ENCODE results near the gene PICK1. TPM values are rescaled to one million over a fixed set of nuclear protein-coding genes. Genes with fewer than 3 reads are reported as not detected.

Gene PICK1
- total and polyA plus RNA-seq, 2 of the 13 experiments (the other 11 are each of a cell fraction or from before 2014, with no cell fraction given) = 19.3 to 25.3 TPM

DNA sequence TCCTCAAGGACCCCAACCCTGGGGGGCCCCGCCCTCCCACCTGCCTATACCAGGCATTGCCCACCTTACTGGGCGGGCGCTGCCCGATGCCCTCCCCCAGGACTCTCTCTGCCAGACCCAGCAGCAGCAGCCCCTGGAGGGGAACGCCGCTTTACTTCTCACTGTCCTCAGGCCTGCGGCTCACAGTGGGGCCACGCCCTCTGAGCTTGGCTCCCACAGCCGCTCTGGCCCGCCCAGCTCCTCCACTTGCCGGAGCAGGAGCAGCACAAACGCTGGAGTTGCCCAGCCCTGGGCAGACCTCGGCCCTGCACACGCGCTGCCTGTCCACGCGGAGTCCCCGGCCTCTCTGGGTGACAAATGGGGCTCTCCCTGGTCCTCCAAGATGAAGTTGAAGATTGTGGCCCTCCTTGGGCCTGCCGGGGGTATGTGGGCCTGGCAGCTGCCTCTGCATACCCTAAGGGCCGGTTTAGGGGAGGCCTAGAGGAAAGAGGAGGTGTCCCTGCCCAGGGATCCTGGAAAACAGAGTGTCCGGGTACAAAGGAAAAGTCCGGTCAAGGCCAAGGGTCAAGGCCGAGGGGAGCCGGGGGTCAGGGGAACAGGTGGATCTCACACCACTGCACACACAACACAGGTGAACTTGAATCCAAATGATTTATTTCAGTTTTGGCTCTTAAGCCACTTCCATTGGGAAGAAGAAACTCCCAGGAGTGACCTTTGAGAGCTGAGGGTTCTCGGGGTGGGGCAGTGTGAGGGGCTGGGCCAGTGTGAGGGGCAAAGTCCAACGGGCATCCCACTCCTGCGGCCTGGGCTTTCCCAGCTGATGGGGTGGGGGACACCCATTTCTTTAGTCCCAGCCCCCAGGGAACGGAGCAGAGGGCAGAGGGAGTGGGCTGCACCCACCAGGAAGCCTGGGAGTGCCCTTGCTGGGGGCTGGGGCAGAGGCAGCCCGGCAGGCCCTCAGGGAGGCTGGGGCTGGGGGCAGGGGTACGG, 54.0 kb downstream of the PICK1 start (continued):
- TF ChIP-seq ZFP91 (CRISPR knock-in tag; IDR thresholded peaks at IDR 0.05; ENCODE audit: borderline replicate concordance) = peak; percentile 46; the same call in 1 of the 2 replicates
- 0 out of 2 replicates have a peak, but pooled peaks have one; percentile 25 for TF ChIP-seq ZNF547 (CRISPR knock-in tag; IDR thresholded peaks at IDR 0.05)
- no peak for TF ChIP-seq HMG20A (CRISPR knock-in tag; IDR thresholded peaks at IDR 0.05; ENCODE audit: borderline replicate concordance)
- 0 out of 2 replicates have a peak, but pooled peaks have one; percentile 72 for TF ChIP-seq SNAI1 (CRISPR knock-in tag; IDR thresholded peaks at IDR 0.05; ENCODE audit: borderline replicate concordance)
- no peak for TF ChIP-seq EEA1 (CRISPR knock-in tag; IDR thresholded peaks at IDR 0.05; ENCODE audit: borderline replicate concordance)
- TF ChIP-seq, protein P1, sequence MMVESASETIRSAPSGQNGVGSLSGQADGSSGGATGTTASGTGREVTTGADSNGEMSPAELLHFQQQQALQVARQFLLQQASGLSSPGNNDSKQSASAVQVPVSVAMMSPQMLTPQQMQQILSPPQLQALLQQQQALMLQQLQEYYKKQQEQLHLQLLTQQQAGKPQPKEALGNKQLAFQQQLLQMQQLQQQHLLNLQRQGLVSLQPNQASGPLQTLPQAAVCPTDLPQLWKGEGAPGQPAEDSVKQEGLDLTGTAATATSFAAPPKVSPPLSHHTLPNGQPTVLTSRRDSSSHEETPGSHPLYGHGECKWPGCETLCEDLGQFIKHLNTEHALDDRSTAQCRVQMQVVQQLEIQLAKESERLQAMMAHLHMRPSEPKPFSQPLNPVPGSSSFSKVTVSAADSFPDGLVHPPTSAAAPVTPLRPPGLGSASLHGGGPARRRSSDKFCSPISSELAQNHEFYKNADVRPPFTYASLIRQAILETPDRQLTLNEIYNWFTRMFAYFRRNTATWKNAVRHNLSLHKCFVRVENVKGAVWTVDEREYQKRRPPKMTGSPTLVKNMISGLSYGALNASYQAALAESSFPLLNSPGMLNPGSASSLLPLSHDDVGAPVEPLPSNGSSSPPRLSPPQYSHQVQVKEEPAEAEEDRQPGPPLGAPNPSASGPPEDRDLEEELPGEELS (CRISPR knock-in tag; IDR thresholded peaks at IDR 0.05) = peak; percentile 21; the same call in 1 of the 2 replicates
- no peak for TF ChIP-seq CCDC6 (CRISPR knock-in tag; IDR thresholded peaks at IDR 0.05)
- no peak for TF ChIP-seq ZNF652 (CRISPR knock-in tag; IDR thresholded peaks at IDR 0.05; ENCODE audit: borderline replicate concordance, low read depth)
- TF ChIP-seq STAT5B (CRISPR knock-in tag; IDR thresholded peaks at IDR 0.05) = no peak
- no peak for TF ChIP-seq ZNF230 (CRISPR knock-in tag; IDR thresholded peaks at IDR 0.05)
- TF ChIP-seq, protein P2, sequence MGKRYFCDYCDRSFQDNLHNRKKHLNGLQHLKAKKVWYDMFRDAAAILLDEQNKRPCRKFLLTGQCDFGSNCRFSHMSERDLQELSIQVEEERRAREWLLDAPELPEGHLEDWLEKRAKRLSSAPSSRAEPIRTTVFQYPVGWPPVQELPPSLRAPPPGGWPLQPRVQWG (CRISPR knock-in tag; IDR thresholded peaks at IDR 0.05; ENCODE audit: borderline replicate concordance, low read depth) = no peak
- no peak for TF ChIP-seq ZNF747 (CRISPR knock-in tag; IDR thresholded peaks at IDR 0.05; ENCODE audit: borderline replicate concordance)
- no peak for TF ChIP-seq ZNF530 (CRISPR knock-in tag; IDR thresholded peaks at IDR 0.05; ENCODE audit: low read depth)
- TF ChIP-seq, protein P3, sequence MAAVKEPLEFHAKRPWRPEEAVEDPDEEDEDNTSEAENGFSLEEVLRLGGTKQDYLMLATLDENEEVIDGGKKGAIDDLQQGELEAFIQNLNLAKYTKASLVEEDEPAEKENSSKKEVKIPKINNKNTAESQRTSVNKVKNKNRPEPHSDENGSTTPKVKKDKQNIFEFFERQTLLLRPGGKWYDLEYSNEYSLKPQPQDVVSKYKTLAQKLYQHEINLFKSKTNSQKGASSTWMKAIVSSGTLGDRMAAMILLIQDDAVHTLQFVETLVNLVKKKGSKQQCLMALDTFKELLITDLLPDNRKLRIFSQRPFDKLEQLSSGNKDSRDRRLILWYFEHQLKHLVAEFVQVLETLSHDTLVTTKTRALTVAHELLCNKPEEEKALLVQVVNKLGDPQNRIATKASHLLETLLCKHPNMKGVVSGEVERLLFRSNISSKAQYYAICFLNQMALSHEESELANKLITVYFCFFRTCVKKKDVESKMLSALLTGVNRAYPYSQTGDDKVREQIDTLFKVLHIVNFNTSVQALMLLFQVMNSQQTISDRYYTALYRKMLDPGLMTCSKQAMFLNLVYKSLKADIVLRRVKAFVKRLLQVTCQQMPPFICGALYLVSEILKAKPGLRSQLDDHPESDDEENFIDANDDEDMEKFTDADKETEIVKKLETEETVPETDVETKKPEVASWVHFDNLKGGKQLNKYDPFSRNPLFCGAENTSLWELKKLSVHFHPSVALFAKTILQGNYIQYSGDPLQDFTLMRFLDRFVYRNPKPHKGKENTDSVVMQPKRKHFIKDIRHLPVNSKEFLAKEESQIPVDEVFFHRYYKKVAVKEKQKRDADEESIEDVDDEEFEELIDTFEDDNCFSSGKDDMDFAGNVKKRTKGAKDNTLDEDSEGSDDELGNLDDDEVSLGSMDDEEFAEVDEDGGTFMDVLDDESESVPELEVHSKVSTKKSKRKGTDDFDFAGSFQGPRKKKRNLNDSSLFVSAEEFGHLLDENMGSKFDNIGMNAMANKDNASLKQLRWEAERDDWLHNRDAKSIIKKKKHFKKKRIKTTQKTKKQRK (IDR thresholded peaks at IDR 0.05; ENCODE audit: low read length) = no peak
- peak; percentile 68; the same call in 1 of the 2 replicates for TF ChIP-seq ZNF414 (CRISPR knock-in tag; IDR thresholded peaks at IDR 0.05)
- no peak for TF ChIP-seq ZNF672 (CRISPR knock-in tag; IDR thresholded peaks at IDR 0.05)
- TF ChIP-seq ZNF816 (CRISPR knock-in tag; IDR thresholded peaks at IDR 0.05; ENCODE audit: borderline replicate concordance) = 0 out of 2 replicates have a peak, but pooled peaks have one; percentile 45
- TF ChIP-seq YEATS4 (CRISPR knock-in tag; IDR thresholded peaks at IDR 0.05; ENCODE audit: borderline replicate concordance) = no peak; the same call in 1 of the 2 replicates
- peak; percentile 86; the same call in 1 of the 2 replicates for TF ChIP-seq HNRNPL (IDR thresholded peaks at IDR 0.05; ENCODE audit: low read depth, low read length)

Measured in HepG2 (cell line).